ENCODE data around the gene PGBD5. TPM values are rescaled to one million over a fixed set of nuclear protein-coding genes. Genes with fewer than 3 reads are reported as not detected.

PGBD5 gene
- polyA plus RNA-seq, 1 of the 3 experiments (the other 2 are of a cell fraction): 0.15 TPM

GRCh38 chr1:230272557-230272956 is 153.6 kb downstream of the PGBD5 start (continued):
- TF ChIP-seq USF2 (IDR thresholded peaks at IDR 0.05; ENCODE audit: borderline replicate concordance, low read depth, low read length) (no peak), MEF2A (IDR thresholded peaks at IDR 0.05; ENCODE audit: borderline replicate concordance, low read depth) (no peak), RAD21 (IDR thresholded peaks at IDR 0.05; ENCODE audit: low read length) (no peak), REST (IDR thresholded peaks at IDR 0.05; ENCODE audit: low read depth, low read length) (no peak), GATA2 (CRISPR knock-in tag; IDR thresholded peaks at IDR 0.05) (no peak), IRF3 (IDR thresholded peaks at IDR 0.05; ENCODE audit: low read depth, low read length) (no peak), NRF1 (IDR thresholded peaks at IDR 0.05; ENCODE audit: low read depth, low read length) (no peak)

GRCh38 chr1:230271300-230272035 is 154.7 kb downstream of the PGBD5 start:
- peaks cover 20% of the 10 kb centered on the region for H3F3A ChIP-seq (replicated peaks; ENCODE audit: insufficient read depth)
- peaks cover 20 to 37% of the 10 kb centered on the region in 2 experiments for H3K36me3 ChIP-seq (replicated peaks in 1 of 2; ENCODE audit: control insufficient read depth in 1 of 2, insufficient read depth in 2 of 2, low read length in 1 of 2)
- no peaks in the 10 kb centered on the region for H3K27me3 ChIP-seq (ENCODE audit: insufficient read depth)
- TF ChIP-seq MAX (IDR thresholded peaks at IDR 0.05; ENCODE audit: low read depth) (no peak), PBX3 (IDR thresholded peaks at IDR 0.05) (no peak), JUND (IDR thresholded peaks at IDR 0.05) (no peak), IRF3 (IDR thresholded peaks at IDR 0.05; ENCODE audit: low read depth, low read length) (no peak), MXI1 (IDR thresholded peaks at IDR 0.05; ENCODE audit: low read depth, low read length) (peak; percentile 2; the same call in 1 of the 2 replicates)
- no peaks in the 10 kb centered on the region for H3K79me2 ChIP-seq (ENCODE audit: insufficient read depth)
- no peak overlapping the region for H3K9ac ChIP-seq
- no peaks in the 10 kb centered on the region for H3K9me2 ChIP-seq
- H3K4me3 ChIP-seq (ENCODE audit: low read depth in 2 of 2, low read length in 1 of 2): no peak overlapping the region
- peak overlapping the region in 1 of 2 experiments; percentile 98; a peak in 2 of 4 replicates for H3K27ac ChIP-seq (ENCODE audit: low read depth in 2 of 2, low read length in 1 of 2)
- ChIA-PET POLR2A (no interaction called here), CTCF (interaction anchor here (0.9 to 2.3 kb wide), 2 partner anchors 13 to 610 kb away, joined by 3 to 7 read pairs; no protein-coding TSS in a partner anchor)
- H3K9me3 ChIP-seq: no peaks in the 10 kb centered on the region
- peaks cover 9 to 43% of the 10 kb centered on the region in 2 experiments; a peak in 3 of 4 replicates for H3K4me1 ChIP-seq (ENCODE audit: control insufficient read depth in 1 of 2, insufficient read depth in 2 of 2, low read depth in 1 of 2, low read length in 1 of 2)
- WGBS (ENCODE audit: low lambda C conversion rate): 96% methylated on average over 17 of the region's 20 CpGs
- no peak overlapping the region for H2AFZ ChIP-seq (ENCODE audit: low read depth)
- no peaks in the 10 kb centered on the region for H4K20me1 ChIP-seq (ENCODE audit: insufficient read depth)
- DNase-seq: no peak
- no peak overlapping the region for H3K4me2 ChIP-seq

Measured in SK-N-SH (cell line).